SK-N-SH treated with all-trans-retinoic acid at 6 μM for 48 hours (cell line): ENCODE results near the gene TXNRD2.
"Not testable (repeated sequence)": the region's sequence is repeated elsewhere in the genome, so short reads cannot be mapped to it uniquely, and the experiment has no call there.

Source experiments
- ATAC-seq: fragments of 200-7000 bp; cut with Tn5 transposase; 3 replicates; pipeline ENCODE4 v1.9.1; 2020; ENCODE audit warnings: mild to moderate bottlenecking, moderate library complexity
- ARNTL ChIP-seq: fragments of 450-650 bp; formaldehyde crosslinking; IDR thresholded peaks from 2 replicates; pipeline ENCODE4 v1.5.0; 2020; ENCODE audit warnings: low read depth, mild to moderate bottlenecking, moderate library complexity, borderline replicate concordance
- BACH2 ChIP-seq: fragments of 250-450 bp; sonication (Bioruptor Pico); IDR thresholded peaks from 2 replicates; pipeline ENCODE4 v1.9.0; 2021; ENCODE audit warnings: mild to moderate bottlenecking, borderline replicate concordance
- CSDC2 ChIP-seq: fragments of 250-450 bp; sonication (Bioruptor Pico); IDR thresholded peaks from 2 replicates; pipeline ENCODE4 v1.5.0; 2020; ENCODE audit warnings: mild to moderate bottlenecking, moderate library complexity
- ESRRG ChIP-seq: fragments of 250-450 bp; sonication (Bioruptor Pico); IDR thresholded peaks from 2 replicates; pipeline ENCODE4 v1.6.1; 2021; ENCODE audit warnings: mild to moderate bottlenecking
- ISL1 ChIP-seq: fragments of 250-450 bp; sonication (Bioruptor Pico); IDR thresholded peaks from 2 replicates; pipeline ENCODE4 v2.1.2; 2022; ENCODE audit warnings: mild to moderate bottlenecking, moderate library complexity
- OSR1 ChIP-seq: fragments of 250-450 bp; sonication (Bioruptor Pico); IDR thresholded peaks from 2 replicates; pipeline ENCODE4 v1.8.0; 2022; ENCODE audit warnings: moderate library complexity, mild to moderate bottlenecking, inconsistent platforms
- RARB ChIP-seq: fragments of 250-450 bp; sonication (Bioruptor Pico); IDR thresholded peaks from 2 replicates; pipeline ENCODE4 v1.8.0; 2021; ENCODE audit warnings: mild to moderate bottlenecking, moderate library complexity
- SNAI2 ChIP-seq: fragments of 250-450 bp; sonication (Bioruptor Pico); IDR thresholded peaks from 2 replicates; pipeline ENCODE4 v1.5.0; 2020; ENCODE audit warnings: mild to moderate bottlenecking, moderate library complexity
- TOX ChIP-seq: fragments of 250-450 bp; sonication (Bioruptor Pico); IDR thresholded peaks from 2 replicates; pipeline ENCODE4 v1.8.0; 2021; ENCODE audit warnings: mild to moderate bottlenecking, moderate library complexity, borderline replicate concordance
- ZC3H10 ChIP-seq: fragments of 250-450 bp; sonication (Bioruptor Pico); IDR thresholded peaks from 2 replicates; pipeline ENCODE4 v1.5.1; 2021; ENCODE audit warnings: mild to moderate bottlenecking, moderate library complexity
- ZFP3 ChIP-seq: fragments of 250-450 bp; sonication (Bioruptor Pico); IDR thresholded peaks from 2 replicates; pipeline ENCODE4 v1.5.0; 2020; ENCODE audit warnings: mild to moderate bottlenecking, moderate library complexity
- ZFP30 ChIP-seq: fragments of 450-650 bp; formaldehyde crosslinking; IDR thresholded peaks from 2 replicates; pipeline ENCODE4 v1.5.0; 2022; ENCODE audit warnings: mild to moderate bottlenecking, moderate library complexity
- ZNF565 ChIP-seq: fragments of 450-650 bp; formaldehyde crosslinking; conservative IDR thresholded peaks from 2 replicates; pipeline ENCODE4 v1.5.0; 2020; ENCODE audit warnings: low read depth, mild to moderate bottlenecking, moderate library complexity
- ZNF70 ChIP-seq: fragments of 450-650 bp; formaldehyde crosslinking; IDR thresholded peaks from 2 replicates; pipeline ENCODE4 v1.5.0; 2020; ENCODE audit warnings: mild to moderate bottlenecking, moderate library complexity
- ZNF8 ChIP-seq: fragments of 450-650 bp; formaldehyde crosslinking; IDR thresholded peaks from 2 replicates; pipeline ENCODE4 v1.5.0; 2020; ENCODE audit warnings: mild to moderate bottlenecking, moderate library complexity
- TF ChIP-seq, protein P1 (sequence below): fragments of 250-450 bp; sonication (Bioruptor Pico); IDR thresholded peaks from 2 replicates; pipeline ENCODE4 v1.5.1; 2021; ENCODE audit warnings: mild to moderate bottlenecking, moderate library complexity
- TF ChIP-seq, protein P2 (sequence below): fragments of 250-450 bp; sonication (Bioruptor Pico); IDR thresholded peaks from 2 replicates; pipeline ENCODE4 v1.8.0; 2020; ENCODE audit warnings: mild to moderate bottlenecking, moderate library complexity, borderline replicate concordance
- TF ChIP-seq, protein P3 (sequence below): fragments of 250-450 bp; sonication (Bioruptor Pico); IDR thresholded peaks from 2 replicates; pipeline ENCODE4 v1.5.0; 2020; ENCODE audit warnings: mild to moderate bottlenecking, moderate library complexity
- TF ChIP-seq, protein P4 (sequence below): fragments of 250-450 bp; sonication (Bioruptor Pico); IDR thresholded peaks from 2 replicates; pipeline ENCODE4 v1.8.0; 2021; ENCODE audit warnings: low read depth, mild to moderate bottlenecking, moderate library complexity, borderline replicate concordance

Gene TXNRD2

DNA sequence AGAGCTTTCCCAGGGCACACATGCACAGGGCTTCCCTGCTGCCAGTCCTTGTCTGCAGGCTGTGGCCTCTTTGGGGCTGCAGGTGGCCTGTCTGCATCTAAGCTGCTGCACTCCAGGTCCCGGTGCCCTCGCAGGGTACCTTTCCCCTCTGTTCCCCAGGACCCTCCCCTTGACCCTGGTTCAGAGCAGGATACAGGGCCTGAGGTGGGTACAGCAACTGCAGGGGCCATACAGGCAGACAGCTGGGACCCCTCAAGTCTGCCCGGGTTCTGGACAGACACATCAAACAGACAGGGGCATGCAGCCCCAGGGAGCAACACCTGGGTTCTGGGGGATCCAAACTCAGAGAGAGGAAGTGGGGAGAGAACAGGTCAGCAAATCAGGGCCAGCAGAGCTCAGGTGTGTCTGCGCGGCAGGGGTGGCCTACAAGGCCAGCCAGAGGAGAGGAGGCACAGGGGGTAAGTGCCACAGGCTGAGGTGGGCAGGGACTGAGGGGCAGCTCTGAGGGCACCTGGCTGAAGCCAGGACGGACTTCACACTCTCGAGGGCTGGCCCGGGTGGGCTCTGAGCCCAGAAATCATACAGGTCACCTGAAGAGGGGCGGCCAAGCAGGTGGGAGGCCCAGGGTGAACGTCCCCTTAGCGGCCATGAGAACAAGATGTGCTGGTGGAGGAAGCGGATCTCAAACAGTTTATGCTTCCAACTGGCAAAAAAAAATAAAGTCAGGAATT is 29.9 kb downstream of the TXNRD2 start:
- no peak for ATAC-seq
- TF ChIP-seq CSDC2 (no peak), OSR1 (CRISPR knock-in tag) (no peak), ARNTL (no peak), ZNF565 (CRISPR knock-in tag) (no peak), ESRRG (no peak), ZFP3 (CRISPR knock-in tag) (no peak), ZNF8 (no peak), ZNF70 (CRISPR knock-in tag) (no peak), ZC3H10 (CRISPR knock-in tag) (no peak), SNAI2 (CRISPR knock-in tag) (no peak), TOX (CRISPR knock-in tag) (no peak)
- TF ChIP-seq, protein P1, sequence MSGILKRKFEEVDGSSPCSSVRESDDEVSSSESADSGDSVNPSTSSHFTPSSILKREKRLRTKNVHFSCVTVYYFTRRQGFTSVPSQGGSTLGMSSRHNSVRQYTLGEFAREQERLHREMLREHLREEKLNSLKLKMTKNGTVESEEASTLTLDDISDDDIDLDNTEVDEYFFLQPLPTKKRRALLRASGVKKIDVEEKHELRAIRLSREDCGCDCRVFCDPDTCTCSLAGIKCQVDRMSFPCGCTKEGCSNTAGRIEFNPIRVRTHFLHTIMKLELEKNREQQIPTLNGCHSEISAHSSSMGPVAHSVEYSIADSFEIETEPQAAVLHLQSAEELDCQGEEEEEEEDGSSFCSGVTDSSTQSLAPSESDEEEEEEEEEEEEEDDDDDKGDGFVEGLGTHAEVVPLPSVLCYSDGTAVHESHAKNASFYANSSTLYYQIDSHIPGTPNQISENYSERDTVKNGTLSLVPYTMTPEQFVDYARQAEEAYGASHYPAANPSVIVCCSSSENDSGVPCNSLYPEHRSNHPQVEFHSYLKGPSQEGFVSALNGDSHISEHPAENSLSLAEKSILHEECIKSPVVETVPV (CRISPR knock-in tag), result no peak
- TF ChIP-seq, protein P2, sequence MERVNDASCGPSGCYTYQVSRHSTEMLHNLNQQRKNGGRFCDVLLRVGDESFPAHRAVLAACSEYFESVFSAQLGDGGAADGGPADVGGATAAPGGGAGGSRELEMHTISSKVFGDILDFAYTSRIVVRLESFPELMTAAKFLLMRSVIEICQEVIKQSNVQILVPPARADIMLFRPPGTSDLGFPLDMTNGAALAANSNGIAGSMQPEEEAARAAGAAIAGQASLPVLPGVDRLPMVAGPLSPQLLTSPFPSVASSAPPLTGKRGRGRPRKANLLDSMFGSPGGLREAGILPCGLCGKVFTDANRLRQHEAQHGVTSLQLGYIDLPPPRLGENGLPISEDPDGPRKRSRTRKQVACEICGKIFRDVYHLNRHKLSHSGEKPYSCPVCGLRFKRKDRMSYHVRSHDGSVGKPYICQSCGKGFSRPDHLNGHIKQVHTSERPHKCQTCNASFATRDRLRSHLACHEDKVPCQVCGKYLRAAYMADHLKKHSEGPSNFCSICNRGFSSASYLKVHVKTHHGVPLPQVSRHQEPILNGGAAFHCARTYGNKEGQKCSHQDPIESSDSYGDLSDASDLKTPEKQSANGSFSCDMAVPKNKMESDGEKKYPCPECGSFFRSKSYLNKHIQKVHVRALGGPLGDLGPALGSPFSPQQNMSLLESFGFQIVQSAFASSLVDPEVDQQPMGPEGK, result no peak
- TF ChIP-seq, protein P3, sequence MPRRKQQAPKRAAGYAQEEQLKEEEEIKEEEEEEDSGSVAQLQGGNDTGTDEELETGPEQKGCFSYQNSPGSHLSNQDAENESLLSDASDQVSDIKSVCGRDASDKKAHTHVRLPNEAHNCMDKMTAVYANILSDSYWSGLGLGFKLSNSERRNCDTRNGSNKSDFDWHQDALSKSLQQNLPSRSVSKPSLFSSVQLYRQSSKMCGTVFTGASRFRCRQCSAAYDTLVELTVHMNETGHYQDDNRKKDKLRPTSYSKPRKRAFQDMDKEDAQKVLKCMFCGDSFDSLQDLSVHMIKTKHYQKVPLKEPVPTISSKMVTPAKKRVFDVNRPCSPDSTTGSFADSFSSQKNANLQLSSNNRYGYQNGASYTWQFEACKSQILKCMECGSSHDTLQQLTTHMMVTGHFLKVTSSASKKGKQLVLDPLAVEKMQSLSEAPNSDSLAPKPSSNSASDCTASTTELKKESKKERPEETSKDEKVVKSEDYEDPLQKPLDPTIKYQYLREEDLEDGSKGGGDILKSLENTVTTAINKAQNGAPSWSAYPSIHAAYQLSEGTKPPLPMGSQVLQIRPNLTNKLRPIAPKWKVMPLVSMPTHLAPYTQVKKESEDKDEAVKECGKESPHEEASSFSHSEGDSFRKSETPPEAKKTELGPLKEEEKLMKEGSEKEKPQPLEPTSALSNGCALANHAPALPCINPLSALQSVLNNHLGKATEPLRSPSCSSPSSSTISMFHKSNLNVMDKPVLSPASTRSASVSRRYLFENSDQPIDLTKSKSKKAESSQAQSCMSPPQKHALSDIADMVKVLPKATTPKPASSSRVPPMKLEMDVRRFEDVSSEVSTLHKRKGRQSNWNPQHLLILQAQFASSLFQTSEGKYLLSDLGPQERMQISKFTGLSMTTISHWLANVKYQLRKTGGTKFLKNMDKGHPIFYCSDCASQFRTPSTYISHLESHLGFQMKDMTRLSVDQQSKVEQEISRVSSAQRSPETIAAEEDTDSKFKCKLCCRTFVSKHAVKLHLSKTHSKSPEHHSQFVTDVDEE (CRISPR knock-in tag), result no peak
- TF ChIP-seq, protein P4, sequence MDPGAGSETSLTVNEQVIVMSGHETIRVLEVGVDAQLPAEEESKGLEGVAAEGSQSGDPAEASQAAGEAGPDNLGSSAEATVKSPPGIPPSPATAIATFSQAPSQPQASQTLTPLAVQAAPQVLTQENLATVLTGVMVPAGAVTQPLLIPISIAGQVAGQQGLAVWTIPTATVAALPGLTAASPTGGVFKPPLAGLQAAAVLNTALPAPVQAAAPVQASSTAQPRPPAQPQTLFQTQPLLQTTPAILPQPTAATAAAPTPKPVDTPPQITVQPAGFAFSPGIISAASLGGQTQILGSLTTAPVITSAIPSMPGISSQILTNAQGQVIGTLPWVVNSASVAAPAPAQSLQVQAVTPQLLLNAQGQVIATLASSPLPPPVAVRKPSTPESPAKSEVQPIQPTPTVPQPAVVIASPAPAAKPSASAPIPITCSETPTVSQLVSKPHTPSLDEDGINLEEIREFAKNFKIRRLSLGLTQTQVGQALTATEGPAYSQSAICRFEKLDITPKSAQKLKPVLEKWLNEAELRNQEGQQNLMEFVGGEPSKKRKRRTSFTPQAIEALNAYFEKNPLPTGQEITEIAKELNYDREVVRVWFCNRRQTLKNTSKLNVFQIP (CRISPR knock-in tag), result no peak

DNA sequence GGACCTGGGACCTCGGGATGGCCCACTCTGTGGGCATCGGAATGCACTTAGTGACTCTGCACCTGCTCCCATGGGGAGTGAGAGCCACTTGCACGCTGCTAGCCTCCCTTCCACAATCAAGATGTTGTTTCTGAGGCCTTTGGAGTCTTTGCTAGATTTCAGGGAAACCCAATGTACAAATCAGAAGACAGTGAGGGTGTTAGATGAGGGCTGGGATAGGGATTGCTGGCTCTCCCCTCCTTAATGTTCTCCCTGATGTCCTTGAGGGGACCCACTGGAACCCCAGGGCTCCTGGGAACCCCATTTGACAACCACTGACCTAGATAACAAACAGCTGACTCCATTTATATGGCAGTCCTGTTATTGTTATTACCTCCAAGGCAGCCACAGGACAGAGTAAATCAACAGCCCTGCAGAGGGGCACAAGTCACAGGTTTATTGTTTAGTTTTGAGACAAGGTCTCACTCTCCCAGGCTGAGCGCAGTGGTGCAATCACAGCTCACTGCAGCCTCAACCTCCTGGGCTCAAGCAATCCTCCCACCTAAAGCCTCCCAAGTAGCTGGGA is 31.4 kb downstream of the TXNRD2 start:
- TF ChIP-seq ZNF70 (CRISPR knock-in tag) (no peak), SNAI2 (CRISPR knock-in tag) (no peak), ZFP30 (CRISPR knock-in tag) (no peak), BACH2 (CRISPR knock-in tag) (no peak), ZNF8 (no peak), ISL1 (CRISPR knock-in tag) (no peak), RARB (CRISPR knock-in tag) (no peak)
- TF ChIP-seq, all 23 proteins: peak for 0
- ATAC-seq, result peak; percentile 14; the same call in 2 of the 3 replicates

DNA sequence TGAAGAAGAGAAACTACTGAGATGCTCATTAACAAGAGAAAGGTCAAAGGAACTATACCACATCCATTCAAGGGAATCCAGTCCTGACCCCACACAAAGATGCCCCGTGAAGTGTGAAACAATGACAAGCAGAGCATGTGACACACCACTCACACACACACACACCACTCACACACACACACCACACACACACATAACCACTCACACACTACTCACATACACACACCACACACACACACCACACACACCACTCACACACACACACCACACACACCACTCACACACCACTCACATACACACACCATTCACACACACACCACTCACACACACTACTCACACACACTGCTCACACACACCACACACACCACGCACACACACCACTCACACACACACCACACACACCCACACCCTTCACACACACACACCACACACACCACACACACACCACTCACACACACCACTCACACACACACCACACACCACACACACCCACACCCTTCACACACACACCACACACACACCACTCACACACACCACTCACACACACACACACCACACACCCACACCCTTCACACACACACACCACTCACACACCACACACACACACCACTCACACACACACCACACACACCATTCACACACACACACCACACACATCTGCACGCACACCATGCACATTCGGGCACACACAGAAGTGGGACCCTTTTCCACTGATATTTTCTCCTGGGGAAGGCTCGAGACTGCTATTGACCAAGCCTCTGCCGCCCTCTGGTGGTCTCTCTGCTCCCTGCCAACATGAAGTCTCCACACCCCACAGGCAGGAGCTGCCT is 32.1 kb downstream of the TXNRD2 start:
- TF ChIP-seq ISL1 (CRISPR knock-in tag), result no peak
- peak; percentile 98 for ATAC-seq

DNA sequence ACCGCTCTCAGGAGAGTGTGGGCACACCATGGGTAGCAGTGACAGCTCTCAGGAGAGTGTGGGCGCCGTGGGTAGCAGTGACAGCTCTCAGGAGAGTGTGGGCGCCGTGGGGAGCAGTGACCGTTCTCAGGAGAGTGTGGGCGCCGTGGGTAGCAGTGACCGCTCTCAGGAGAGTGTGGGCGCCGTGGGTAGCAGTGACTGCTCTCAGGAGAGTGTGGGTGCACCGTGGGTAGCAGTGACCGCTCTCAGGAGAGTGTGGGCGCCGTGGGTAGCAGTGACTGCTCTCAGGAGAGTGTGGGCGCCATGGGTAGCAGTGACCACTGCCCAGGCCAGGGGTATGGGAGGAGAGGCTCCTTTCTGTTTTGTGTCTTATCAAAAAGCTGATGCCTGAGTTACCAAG is 33.7 kb downstream of the TXNRD2 start:
- not testable (repeated sequence) for ATAC-seq

DNA sequence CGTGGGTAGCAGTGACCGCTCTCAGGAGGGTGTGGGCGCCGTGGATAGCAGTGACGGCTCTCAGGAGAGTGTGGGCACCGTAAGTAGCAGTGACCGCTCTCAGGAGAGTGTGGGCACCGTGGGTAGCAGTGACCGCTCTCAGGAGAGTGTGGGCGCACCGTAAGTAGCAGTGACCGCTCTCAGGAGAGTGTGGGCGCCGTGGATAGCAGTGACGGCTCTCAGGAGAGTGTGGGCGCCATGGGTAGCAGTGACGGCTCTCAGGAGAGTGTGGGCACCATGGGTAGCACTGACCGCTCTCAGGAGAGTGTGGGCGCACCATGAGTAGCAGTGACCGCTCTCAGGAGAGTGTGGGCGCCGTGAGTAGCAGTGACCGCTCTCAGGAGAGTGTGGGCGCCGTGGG is 34.8 kb downstream of the TXNRD2 start:
- ATAC-seq, result not testable (repeated sequence)
